Adrenal gland (tissue), 5 donors: ENCODE data around the gene SEC16A.

Source experiments
- CTCF ChIP-seq, 6 experiments: fragments of 450-650 bp in 4 of 6; fragments of 200-600 bp in 2 of 6; sonication (generic) in 1 of 6; IDR thresholded peaks; 1 replicate in 5 of 6; 2 replicates in 1 of 6; pipeline versions ENCODE4 v1.5.1 to v1.8.0; 2016 to 2021; ENCODE audit warnings: antibody characterized with exemption in 6 of 6, mild to moderate bottlenecking in 2 of 6, moderate library complexity in 1 of 6
- POLR2A ChIP-seq, 2 donors: fragments of 450-650 bp; IDR thresholded peaks; one replicate each; pipeline ENCODE4 v1.6.1; 2017; ENCODE audit warnings: antibody characterized with exemption in 2 of 2, mild to moderate bottlenecking in 2 of 2, moderate library complexity in 1 of 2
- donor health status: DM: no; HTN: no; CAD: no.

GRCh38 chr9:136466155-136466541 lies 16.7 kb downstream of the SEC16A start:
- TF ChIP-seq CTCF (IDR thresholded peaks at IDR 0.05), result no peak
- no peak for TF ChIP-seq POLR2A (IDR thresholded peaks at IDR 0.05)
